HFFc6 (cell line): ENCODE measurements around the gene VIPR2. TPM values are rescaled to one million over a fixed set of nuclear protein-coding genes. Genes with fewer than 3 reads are reported as not detected.

Source experiments
- DNase-seq: peaks from one replicate; pipeline ENCODE4 v3.0.0-alpha.2; 2018
- H3K27ac Mint-ChIP-seq: 2 replicates; pipeline ENCODE4 v1.8.0; 2020; ENCODE audit warnings: mild to moderate bottlenecking, mixed read lengths
- H3K27me3 Mint-ChIP-seq: 2 replicates; pipeline ENCODE4 v1.8.0; 2021; ENCODE audit warnings: mild to moderate bottlenecking, moderate library complexity, mixed read lengths; ENCODE audit not compliant: insufficient read depth
- H3K36me3 Mint-ChIP-seq: 2 replicates; pipeline ENCODE4 v1.8.0; 2021; ENCODE audit warnings: low read depth, mixed read lengths
- H3K4me1 Mint-ChIP-seq: 2 replicates; pipeline ENCODE4 v1.8.0; 2020; ENCODE audit warnings: low read depth, mixed read lengths
- H3K4me3 Mint-ChIP-seq: 2 replicates; pipeline ENCODE4 v1.8.0; 2020; ENCODE audit warnings: mild to moderate bottlenecking, moderate library complexity, mixed read lengths
- H3K9me3 Mint-ChIP-seq: 2 replicates; pipeline ENCODE4 v1.8.0; 2020; ENCODE audit warnings: mild to moderate bottlenecking, mixed read lengths
- CTCF ChIP-seq: fragments of 200-600 bp; sonication (generic); IDR thresholded peaks from 2 replicates; pipeline ENCODE4 v1.5.0; 2021; ENCODE audit warnings: antibody characterized with exemption, mild to moderate bottlenecking
- total RNA-seq, 6 experiments: library from RNA; stranded (reverse); fragmentation: NEBNext Ultra II Directional; extraction: Animal tissue kit (Norgen Biotek cat#: 25700); gene quantifications; 2 replicates in 1 of 6; 3 replicates in 5 of 6; pipeline ENCODE4 v1.2.3, GENCODE V29; 2021

VIPR2 gene
- total RNA-seq, 6 experiments from 2014 or later, result not detected

GRCh38 chr7:159049266-159050025 lies 95.2 kb downstream of the VIPR2 start:
- DNase-seq, result no peak
- Mint-ChIP-seq H3K4me3 (no peak overlapping the region), H3K27ac (no peak overlapping the region), H3K9me3 (peaks cover 24% of the 10 kb centered on the region), H3K36me3 (no peaks in the 10 kb centered on the region), H3K27me3 (no peaks in the 10 kb centered on the region), H3K4me1 (no peaks in the 10 kb centered on the region)
- no peak for TF ChIP-seq CTCF

GRCh38 chr7:159048656-159049055 lies 96.0 kb downstream of the VIPR2 start:
- H3K4me3 Mint-ChIP-seq, result no peak overlapping the region
- no peak for TF ChIP-seq CTCF
- peaks cover 25% of the 10 kb centered on the region for H3K9me3 Mint-ChIP-seq

GRCh38 chr7:159047536-159047935 lies 97.1 kb downstream of the VIPR2 start:
- no peak for DNase-seq
- H3K36me3 Mint-ChIP-seq, result no peaks in the 10 kb centered on the region
- TF ChIP-seq CTCF, result no peak
- no peak overlapping the region for H3K4me3 Mint-ChIP-seq
- H3K27me3 Mint-ChIP-seq, result no peaks in the 10 kb centered on the region
- H3K27ac Mint-ChIP-seq, result no peak overlapping the region
- H3K9me3 Mint-ChIP-seq, result peaks cover 33% of the 10 kb centered on the region
- H3K4me1 Mint-ChIP-seq, result no peaks in the 10 kb centered on the region

More at GRCh38 chr7:159048656-159049055, 96.0 kb downstream of the VIPR2 start:
- H3K4me1 Mint-ChIP-seq, result no peaks in the 10 kb centered on the region
- H3K36me3 Mint-ChIP-seq, result no peaks in the 10 kb centered on the region
- no peaks in the 10 kb centered on the region for H3K27me3 Mint-ChIP-seq
- no peak overlapping the region for H3K27ac Mint-ChIP-seq
- DNase-seq, result no peak

GRCh38 chr7:159046300-159046699 lies 98.4 kb downstream of the VIPR2 start:
- Mint-ChIP-seq H3K27ac (no peak overlapping the region), H3K36me3 (no peaks in the 10 kb centered on the region), H3K27me3 (no peaks in the 10 kb centered on the region), H3K9me3 (peaks cover 32% of the 10 kb centered on the region), H3K4me1 (no peaks in the 10 kb centered on the region), H3K4me3 (no peak overlapping the region)
- DNase-seq, result no peak
- TF ChIP-seq CTCF, result no peak

- no peaks in the 10 kb centered on the region for H3K36me3 Mint-ChIP-seq
- no peaks in the 10 kb centered on the region for H3K27me3 Mint-ChIP-seq
- H3K4me3 Mint-ChIP-seq, result no peak overlapping the region
- peaks cover 27% of the 10 kb centered on the region for H3K9me3 Mint-ChIP-seq
- 0 out of 2 replicates have a peak, but pooled peaks have one; percentile 25 for TF ChIP-seq CTCF
- DNase-seq, result no peak
- H3K4me1 Mint-ChIP-seq, result no peaks in the 10 kb centered on the region
- H3K27ac Mint-ChIP-seq, result no peak overlapping the region
These were observed 98.8 kb downstream of the VIPR2 start for GRCh38 chr7:159045839-159046238.
